NCI-H2029 (cell line): ENCODE data around the gene ARHGAP19.

Source experiments
- DNase-seq: peaks from one replicate; lab custom pipeline; 2025; lab: John Stamatoyannopoulos, UW

ARHGAP19 gene

GRCh38 chr10:97292097-97292861 lies at the start of gene ARHGAP19:
ARHGAP19 (minus strand) TSS chr10:97292637; CDS start chr10:97292627, 10 bp downstream.
- DNase-seq: peak; percentile 95

DNA sequence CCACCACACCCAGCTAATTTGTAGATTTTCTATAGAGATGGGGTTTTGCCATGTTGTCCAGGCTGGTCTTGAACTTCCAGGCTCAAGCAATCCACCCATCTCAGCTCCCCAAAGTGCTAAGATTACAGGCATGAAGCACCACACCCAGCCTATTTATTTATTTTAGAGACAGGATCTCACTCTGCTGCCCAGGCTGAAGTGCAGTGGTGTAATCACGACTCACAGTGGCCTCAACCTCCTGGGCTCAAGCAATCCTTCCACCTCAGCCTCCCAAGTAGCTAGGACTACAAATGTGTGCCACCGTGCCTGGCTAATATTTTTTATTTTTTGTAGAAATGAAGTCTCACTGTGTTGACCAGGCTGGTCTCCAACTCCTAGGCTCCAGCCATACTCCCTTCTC lies 49.0 kb upstream of the ARHGAP19 start:
- no peak for DNase-seq

DNA sequence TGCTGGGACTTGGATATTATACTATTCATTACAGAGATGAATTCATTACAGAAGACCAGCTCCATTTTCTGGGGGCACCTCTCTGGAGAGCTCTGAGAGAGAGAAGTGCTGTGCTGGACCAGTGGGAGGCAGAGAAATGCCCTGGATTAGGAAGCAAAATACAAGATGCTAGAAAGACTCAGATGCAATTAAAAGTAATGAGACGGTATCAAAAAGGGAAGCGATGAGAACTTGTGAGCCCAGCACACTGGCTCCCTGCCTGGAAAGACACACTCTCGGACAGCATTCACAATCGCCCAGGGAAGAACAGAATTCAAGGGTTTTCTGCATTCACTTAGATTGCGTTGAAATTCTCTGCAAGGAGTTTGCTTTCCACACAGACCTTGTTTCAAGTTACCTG lies 45.6 kb upstream of the ARHGAP19 start:
- DNase-seq: no peak

- no peak for DNase-seq
Measured at GRCh38 chr10:97336942-97337831, 44.8 kb upstream of the ARHGAP19 start.

- no peak for DNase-seq
Measured at GRCh38 chr10:97336446-97336845, 44.0 kb upstream of the ARHGAP19 start.

- DNase-seq: no peak
Measured at GRCh38 chr10:97336006-97336405, 43.6 kb upstream of the ARHGAP19 start.

GRCh38 chr10:97335188-97335619 lies 42.8 kb upstream of the ARHGAP19 start:
- no peak for DNase-seq

DNA sequence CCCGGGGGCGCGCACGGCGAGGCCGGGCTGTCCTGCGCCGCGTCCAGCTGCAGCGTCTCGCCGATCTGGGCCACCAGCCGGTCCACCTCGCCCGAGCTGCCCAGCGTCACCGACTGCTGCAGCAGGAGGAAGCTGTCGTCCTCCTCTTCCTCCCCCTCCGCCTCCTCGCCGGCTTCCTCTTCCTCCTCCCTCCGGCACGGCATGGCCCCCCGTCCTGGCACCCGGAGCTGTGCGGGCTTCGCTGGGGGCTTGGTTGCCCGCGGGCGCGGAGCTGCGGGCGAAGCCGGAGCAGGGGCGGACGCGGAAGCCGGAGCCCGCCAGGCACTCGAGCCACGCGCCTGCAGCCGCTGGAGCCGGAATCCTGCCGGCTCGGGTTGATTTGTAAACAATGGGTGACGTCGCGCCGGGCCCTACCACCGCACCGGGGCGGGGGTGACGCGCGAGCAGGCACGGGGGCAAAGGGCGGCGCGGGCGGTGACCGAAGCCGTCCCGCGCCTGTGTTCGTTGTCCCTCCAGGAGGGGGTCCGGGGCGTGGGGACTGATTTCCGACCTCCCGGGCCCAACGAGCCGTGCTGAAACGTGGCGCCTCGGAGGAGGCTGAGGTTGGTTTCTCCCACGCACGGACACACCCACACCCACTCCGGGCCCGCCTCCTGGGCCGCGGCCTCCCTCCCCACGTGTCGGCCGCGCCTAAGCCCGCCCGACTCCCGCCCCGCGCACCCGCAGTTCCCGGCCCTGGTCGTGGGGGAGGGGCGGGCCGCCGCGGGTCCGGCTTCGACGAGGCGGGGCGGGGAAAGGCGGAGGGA lies 42.1 kb upstream of the ARHGAP19 start, which contains the start of gene FRAT2:
TSS of gene FRAT2 (minus strand) at position 360 of the 806 bp plus-strand sequence. CDS start at position 203, 157 bp downstream.
- peak; percentile 55 for DNase-seq

- no peak for DNase-seq
Measured at GRCh38 chr10:97333601-97334369, 41.3 kb upstream of the ARHGAP19 start.

DNA sequence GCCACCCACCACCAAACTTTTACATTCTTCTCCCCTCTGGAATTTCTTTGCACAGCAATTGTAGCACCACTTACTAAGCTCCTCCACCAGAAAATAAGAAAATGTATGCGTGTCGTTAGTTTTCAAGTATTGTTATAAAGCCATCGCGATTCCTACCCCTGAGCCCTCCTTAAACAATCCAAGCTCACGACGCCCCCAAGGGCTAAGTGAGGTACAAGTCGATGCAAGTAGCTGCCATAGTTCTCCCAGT lies 40.8 kb upstream of the ARHGAP19 start:
- DNase-seq: no peak

DNA sequence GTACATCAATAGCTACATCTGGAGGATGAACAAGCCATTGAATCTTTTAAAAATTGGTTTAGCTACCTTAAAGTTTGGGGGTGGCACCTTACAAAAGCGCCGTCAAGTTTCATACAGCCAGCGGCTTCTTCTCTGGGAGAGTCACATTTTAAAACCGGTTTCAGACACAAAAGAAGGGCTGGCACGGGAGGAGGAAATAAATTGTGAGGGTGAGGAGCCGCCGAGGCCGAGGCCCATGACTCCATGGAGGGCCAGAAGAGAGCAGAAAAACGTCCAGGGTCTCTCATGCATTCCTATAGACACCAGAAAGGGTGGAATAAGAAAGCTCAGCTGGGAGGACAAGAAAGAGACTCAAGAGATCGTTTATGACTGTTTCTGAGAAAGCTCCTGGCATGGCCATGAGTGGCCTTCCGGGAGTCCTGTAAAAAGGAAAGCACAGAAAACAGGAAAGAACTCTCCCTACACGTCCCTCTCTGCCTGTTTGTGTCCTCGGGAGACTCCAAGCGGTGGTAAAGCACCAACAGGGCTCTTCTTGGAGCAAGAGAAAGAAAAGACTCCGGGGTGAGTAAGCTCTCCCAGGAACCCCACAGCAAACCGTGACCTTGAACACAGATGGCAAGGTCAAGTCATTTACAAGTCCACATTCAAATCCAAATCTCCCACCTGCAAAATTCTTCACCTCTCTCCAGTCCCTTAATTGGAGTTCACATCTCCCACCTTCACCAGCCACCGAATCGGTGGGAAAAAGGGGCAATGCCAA lies 40.3 kb upstream of the ARHGAP19 start:
- DNase-seq: no peak

- DNase-seq: no peak
Measured at GRCh38 chr10:97331153-97331703, 38.8 kb upstream of the ARHGAP19 start.

DNA sequence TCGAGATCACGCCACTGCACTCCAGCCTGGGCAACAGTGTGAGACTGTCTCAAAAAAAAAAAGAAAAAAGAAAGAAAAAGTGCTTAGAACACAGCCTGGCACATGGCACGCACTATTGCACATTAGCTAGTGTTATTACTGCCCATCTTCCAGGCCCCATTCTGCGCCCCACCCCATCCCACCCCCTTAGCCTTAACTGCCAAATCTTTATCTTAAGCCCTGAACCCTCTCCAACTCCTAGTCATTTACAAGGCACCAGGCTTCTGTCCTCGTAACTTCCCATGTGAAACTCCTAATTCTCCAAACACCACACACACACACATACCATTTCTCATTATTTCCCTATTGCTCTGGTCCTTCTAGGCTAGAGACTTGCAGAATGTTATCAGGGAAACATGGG lies 37.3 kb upstream of the ARHGAP19 start:
- DNase-seq: no peak

DNA sequence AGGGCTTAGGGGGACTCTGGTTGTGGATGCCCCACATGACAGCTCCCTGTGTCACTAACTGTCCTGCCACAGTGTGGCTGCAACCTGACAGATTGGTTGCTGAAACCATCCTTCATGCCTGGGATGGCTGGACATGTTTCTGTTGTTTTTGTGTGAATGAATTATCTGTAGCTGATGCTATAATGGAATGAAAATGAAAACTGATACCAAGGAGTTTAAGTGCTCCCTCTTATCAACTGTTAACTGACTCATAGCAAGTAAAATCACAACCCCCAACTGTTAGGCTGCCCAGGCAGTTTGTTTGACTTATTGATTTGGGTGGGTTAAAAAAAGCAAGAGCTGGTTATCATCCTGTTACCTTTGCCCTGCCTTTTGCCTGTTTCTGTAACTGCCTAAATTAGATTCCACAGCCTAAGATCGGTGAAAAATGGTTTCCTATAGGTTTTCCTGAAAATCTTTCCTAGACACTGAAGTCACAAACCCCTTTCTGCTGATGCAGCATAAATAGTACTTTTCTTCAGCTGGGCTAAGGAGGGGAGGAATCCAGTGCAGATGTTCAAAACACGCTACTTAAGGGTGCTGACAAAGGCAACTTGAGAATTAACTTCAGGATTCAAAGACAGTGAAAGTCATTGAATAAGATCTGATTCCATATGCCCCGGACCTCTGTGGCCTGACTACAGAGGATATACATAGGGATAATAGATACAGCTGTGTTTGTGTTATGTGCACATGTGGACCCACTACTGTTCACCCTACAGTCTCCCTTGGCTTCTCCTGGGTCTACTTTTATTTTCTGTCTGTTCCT lies 36.4 kb upstream of the ARHGAP19 start:
- DNase-seq: no peak

DNA sequence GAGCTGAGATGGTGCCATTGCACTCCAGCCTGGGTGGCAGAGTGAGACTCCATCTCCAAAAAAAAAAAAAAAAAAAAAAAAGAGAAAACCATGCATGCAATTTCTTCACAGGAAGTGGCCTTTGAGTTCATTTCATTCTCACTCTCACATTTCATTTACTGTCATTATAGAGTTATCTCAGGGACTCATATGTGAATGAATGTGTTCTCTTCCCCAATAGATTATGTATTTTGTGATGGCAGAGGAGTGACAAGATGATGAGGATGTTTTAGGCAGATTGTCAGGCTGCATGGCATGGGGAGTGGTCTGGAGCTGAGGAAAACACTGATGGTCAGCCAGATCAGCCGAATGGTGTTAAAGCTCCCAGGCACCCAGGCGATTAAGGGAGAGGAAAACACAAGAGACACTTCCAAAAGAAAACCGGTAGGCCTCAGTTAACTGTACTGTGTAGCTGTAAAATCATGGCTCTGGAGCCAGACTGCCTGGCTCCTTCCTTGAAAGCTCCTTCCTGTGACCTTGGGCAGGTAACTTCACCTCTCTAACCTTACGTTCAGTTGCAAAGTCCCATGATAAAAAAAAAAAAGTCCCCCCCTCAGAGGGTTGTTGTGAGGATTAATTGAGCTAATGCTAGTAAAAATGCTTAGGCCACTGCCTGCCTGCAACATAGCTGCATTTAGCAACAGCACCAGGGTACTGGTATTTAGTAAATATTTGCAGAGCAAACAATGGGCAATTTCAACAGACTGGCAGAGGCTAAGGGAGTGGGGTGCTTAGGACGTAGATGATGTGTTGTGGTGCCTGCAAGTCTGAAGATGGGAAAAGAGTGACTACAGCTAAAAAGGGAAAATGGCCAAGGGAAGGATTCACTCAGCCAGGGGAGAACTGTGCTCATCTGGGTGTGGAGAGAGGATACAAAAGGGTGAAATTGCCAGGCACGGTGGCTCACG lies 35.2 kb upstream of the ARHGAP19 start:
- DNase-seq: peak; percentile 57

GRCh38 chr10:97325754-97326153 lies 33.3 kb upstream of the ARHGAP19 start:
- no peak for DNase-seq

- DNase-seq: no peak
Measured at GRCh38 chr10:97323501-97323900, 31.1 kb upstream of the ARHGAP19 start.

- DNase-seq: peak; percentile 55
Measured at GRCh38 chr10:97321804-97322190, 29.4 kb upstream of the ARHGAP19 start.
